HepG2 (cell line): ENCODE measurements around the gene PRRC2A. TPM values are rescaled to one million over a fixed set of nuclear protein-coding genes. Genes with fewer than 3 reads are reported as not detected.

Experiments
- ATF4 ChIP-seq, 2 experiments: fragments of 450-650 bp in 1 of 2; sonication (generic) in 1 of 2; formaldehyde crosslinking; IDR thresholded peaks; 2 replicates each; pipeline versions ENCODE4 v1.5.0 to v1.8.0; 2020 to 2022; ENCODE audit warnings: mild to moderate bottlenecking in 1 of 2, missing genetic modification reagents in 1 of 2
- ATF7 ChIP-seq, 2 experiments: fragments of 450-650 bp in 1 of 2; sonication (generic) in 1 of 2; formaldehyde crosslinking in 1 of 2; IDR thresholded peaks; 2 replicates each; pipeline versions ENCODE4 v1.4.0 to v1.6.1; 2016 to 2020; ENCODE audit warnings: antibody characterized with exemption in 1 of 2, mild to moderate bottlenecking in 1 of 2, missing genetic modification reagents in 1 of 2
- CBX2 ChIP-seq, 2 experiments: fragments of 200-600 bp in 1 of 2; sonication (generic); formaldehyde crosslinking in 1 of 2; IDR thresholded peaks; 2 replicates each; pipeline versions ENCODE4 v1.7.0 to v1.8.1; 2018 to 2022; ENCODE audit warnings: low read depth in 2 of 2, low read length in 1 of 2, mild to moderate bottlenecking in 1 of 2, missing genetic modification reagents in 1 of 2
- HDAC1 ChIP-seq: sonication (generic); formaldehyde crosslinking; IDR thresholded peaks from 2 replicates; pipeline ENCODE4 v1.5.1; 2020; ENCODE audit warnings: mild to moderate bottlenecking, missing genetic modification reagents
- PCBP1 ChIP-seq: fragments of 200-400 bp; formaldehyde crosslinking; IDR thresholded peaks from 2 replicates; pipeline ENCODE4 v1.6.1; 2017; ENCODE audit warnings: mild to moderate bottlenecking, low read depth, low read length, borderline replicate concordance
- POLR2AphosphoS5 ChIP-seq: IDR thresholded peaks from 2 replicates; pipeline ENCODE4 v1.6.1; 2012; ENCODE audit warnings: low read depth, low read length
- RNF219 ChIP-seq: sonication (generic); formaldehyde crosslinking; IDR thresholded peaks from 2 replicates; pipeline ENCODE4 v1.5.0; 2020; ENCODE audit warnings: mild to moderate bottlenecking, missing genetic modification reagents
- SP140L ChIP-seq: sonication (generic); formaldehyde crosslinking; IDR thresholded peaks from 2 replicates; pipeline ENCODE4 v1.4.0; 2020; ENCODE audit warnings: missing genetic modification reagents, borderline replicate concordance
- UBTF ChIP-seq: sonication (generic); formaldehyde crosslinking; IDR thresholded peaks from 2 replicates; pipeline ENCODE4 v1.4.0; 2020; ENCODE audit warnings: mild to moderate bottlenecking, missing genetic modification reagents
- ZC3H4 ChIP-seq: sonication (generic); formaldehyde crosslinking; IDR thresholded peaks from 2 replicates; pipeline ENCODE4 v1.4.0; 2020; ENCODE audit warnings: missing genetic modification reagents, borderline replicate concordance
- ZNF570 ChIP-seq: sonication (generic); formaldehyde crosslinking; IDR thresholded peaks from 2 replicates; pipeline ENCODE4 v1.4.0; 2020; ENCODE audit warnings: mild to moderate bottlenecking, missing genetic modification reagents, borderline replicate concordance
- ZNF605 ChIP-seq: sonication (generic); formaldehyde crosslinking; IDR thresholded peaks from 2 replicates; pipeline ENCODE4 v1.8.0; 2022; ENCODE audit warnings: mild to moderate bottlenecking, missing genetic modification reagents
- ZNF615 ChIP-seq: sonication (generic); formaldehyde crosslinking; IDR thresholded peaks from 2 replicates; pipeline ENCODE4 v1.5.0; 2020; ENCODE audit warnings: mild to moderate bottlenecking, missing genetic modification reagents, borderline replicate concordance
- polyA plus RNA-seq, 8 experiments: library from polyadenylated mRNA; depleted of rRNA in 3 of 8; stranded (reverse) in 7 of 8; unstranded in 1 of 8; fragments of >200 nt; fragmentation: Illumina TruSeq in 4 of 8; extraction: Trizol in 4 of 8; gene quantifications; 2 replicates each; pipeline versions ENCODE4 v1.2.1 to v1.2.3, GENCODE V29; 2011 to 2016; ENCODE audit warnings: low read depth in 4 of 8, missing spikeins in 1 of 8, mixed read lengths in 1 of 8; ENCODE audit not compliant: insufficient read depth in 1 of 8
- total RNA-seq, 5 experiments: library from RNA; depleted of rRNA; stranded (reverse); fragments of >200 nt; fragmentation: Illumina TruSeq; extraction: Trizol; gene quantifications; 2 replicates each; pipeline ENCODE4 v1.2.3, GENCODE V29; 2016; ENCODE audit warnings: low read depth in 1 of 5
- TF ChIP-seq, protein P1 (sequence below): sonication (generic); formaldehyde crosslinking; conservative IDR thresholded peaks from 2 replicates; pipeline ENCODE4 v1.4.0; 2020; ENCODE audit warnings: missing genetic modification reagents
- TF ChIP-seq, protein P2 (sequence below): sonication (generic); formaldehyde crosslinking; IDR thresholded peaks from 2 replicates; pipeline ENCODE4 v1.5.0; 2020; ENCODE audit warnings: mild to moderate bottlenecking, missing genetic modification reagents

PRRC2A gene
- total and polyA plus RNA-seq, 2 of the 13 experiments (the other 11 are each of a cell fraction or from before 2014, with no cell fraction given): 38.9 to 47.4 TPM

DNA sequence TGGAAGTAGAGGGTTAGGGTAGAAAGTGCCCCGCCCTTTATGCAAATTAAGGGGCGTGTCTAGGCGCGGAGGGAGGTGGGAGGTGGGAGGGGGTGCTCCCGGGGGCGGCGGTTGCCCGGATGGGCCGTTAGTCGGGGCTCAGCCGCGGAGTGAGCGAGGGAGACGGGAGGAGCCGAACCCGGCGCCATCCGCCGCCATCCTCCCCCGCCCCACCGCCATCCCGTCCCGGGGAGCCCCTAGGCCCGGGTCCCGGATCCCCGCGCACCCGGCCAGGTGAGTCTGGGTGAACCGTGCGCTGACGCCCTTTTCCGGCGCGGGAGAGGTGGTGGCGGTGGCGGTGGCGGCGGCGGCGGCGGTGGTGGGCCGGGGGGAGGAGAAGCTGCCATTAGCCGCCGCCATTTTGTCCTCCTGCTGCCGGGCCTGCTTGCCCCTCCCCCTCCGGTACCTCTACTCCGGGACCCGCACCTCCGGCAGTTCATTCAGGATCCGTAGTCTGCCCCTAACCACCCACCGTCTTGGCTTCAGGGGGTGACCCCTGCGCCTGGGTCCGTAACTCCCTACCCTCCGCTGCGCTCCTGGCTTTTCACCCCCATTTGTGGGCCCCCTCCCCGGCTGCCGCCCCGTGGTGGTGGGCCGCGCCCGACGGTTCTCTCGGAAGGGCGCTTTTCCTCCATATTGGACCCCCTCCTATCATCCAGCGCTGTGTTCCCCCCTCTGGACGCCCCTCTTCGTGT lies at the start of gene PRRC2A (continued):
- TF ChIP-seq ZNF605 (CRISPR knock-in tag) (peak; percentile 27; the same call in 1 of the 2 replicates), UBTF (CRISPR knock-in tag) (peak; percentile 94), PCBP1 (0 out of 2 replicates have a peak, but pooled peaks have one; percentile 53), POLR2AphosphoS5 (peak; percentile 56; the same call in 1 of the 2 replicates), ATF4 (CRISPR knock-in tag; IDR thresholded peaks at IDR 0.05) (no peak; a peak in 1 of 4 replicates), ZC3H4 (CRISPR knock-in tag) (no peak), HDAC1 (CRISPR knock-in tag) (peak; percentile 61), RNF219 (CRISPR knock-in tag) (0 out of 2 replicates have a peak, but pooled peaks have one; percentile 8), ZNF570 (CRISPR knock-in tag) (no peak), CBX2 (IDR thresholded peaks at IDR 0.05; ENCODE audit: low read depth, low read length) (no peak), CBX2 (CRISPR knock-in tag; IDR thresholded peaks at IDR 0.05; ENCODE audit: low read depth) (0 out of 2 replicates have a peak, but pooled peaks have one; percentile 21), ZNF615 (CRISPR knock-in tag) (peak; percentile 27; the same call in 1 of the 2 replicates), SP140L (CRISPR knock-in tag) (no peak), ATF7 (IDR thresholded peaks at IDR 0.05) (no peak), ATF7 (CRISPR knock-in tag; IDR thresholded peaks at IDR 0.05) (peak; percentile 25; the same call in 1 of the 2 replicates)
- TF ChIP-seq, protein P1, sequence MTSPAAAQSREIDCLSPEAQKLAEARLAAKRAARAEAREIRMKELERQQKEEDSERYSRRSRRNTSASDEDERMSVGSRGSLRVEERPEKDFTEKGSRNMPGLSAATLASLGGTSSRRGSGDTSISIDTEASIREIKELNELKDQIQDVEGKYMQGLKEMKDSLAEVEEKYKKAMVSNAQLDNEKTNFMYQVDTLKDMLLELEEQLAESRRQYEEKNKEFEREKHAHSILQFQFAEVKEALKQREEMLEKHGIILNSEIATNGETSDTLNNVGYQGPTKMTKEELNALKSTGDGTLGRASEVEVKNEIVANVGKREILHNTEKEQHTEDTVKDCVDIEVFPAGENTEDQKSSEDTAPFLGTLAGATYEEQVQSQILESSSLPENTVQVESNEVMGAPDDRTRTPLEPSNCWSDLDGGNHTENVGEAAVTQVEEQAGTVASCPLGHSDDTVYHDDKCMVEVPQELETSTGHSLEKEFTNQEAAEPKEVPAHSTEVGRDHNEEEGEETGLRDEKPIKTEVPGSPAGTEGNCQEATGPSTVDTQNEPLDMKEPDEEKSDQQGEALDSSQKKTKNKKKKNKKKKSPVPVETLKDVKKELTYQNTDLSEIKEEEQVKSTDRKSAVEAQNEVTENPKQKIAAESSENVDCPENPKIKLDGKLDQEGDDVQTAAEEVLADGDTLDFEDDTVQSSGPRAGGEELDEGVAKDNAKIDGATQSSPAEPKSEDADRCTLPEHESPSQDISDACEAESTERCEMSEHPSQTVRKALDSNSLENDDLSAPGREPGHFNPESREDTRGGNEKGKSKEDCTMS: no peak
- TF ChIP-seq, protein P2, sequence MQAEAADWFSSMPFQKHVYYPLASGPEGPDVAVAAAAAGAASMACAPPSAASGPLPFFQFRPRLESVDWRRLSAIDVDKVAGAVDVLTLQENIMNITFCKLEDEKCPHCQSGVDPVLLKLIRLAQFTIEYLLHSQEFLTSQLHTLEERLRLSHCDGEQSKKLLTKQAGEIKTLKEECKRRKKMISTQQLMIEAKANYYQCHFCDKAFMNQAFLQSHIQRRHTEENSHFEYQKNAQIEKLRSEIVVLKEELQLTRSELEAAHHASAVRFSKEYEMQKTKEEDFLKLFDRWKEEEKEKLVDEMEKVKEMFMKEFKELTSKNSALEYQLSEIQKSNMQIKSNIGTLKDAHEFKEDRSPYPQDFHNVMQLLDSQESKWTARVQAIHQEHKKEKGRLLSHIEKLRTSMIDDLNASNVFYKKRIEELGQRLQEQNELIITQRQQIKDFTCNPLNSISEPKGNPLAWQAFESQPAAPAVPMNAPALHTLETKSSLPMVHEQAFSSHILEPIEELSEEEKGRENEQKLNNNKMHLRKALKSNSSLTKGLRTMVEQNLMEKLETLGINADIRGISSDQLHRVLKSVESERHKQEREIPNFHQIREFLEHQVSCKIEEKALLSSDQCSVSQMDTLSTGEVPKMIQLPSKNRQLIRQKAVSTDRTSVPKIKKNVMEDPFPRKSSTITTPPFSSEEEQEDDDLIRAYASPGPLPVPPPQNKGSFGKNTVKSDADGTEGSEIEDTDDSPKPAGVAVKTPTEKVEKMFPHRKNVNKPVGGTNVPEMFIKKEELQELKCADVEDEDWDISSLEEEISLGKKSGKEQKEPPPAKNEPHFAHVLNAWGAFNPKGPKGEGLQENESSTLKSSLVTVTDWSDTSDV (CRISPR knock-in tag): 0 out of 2 replicates have a peak, but pooled peaks have one; percentile 13
